PFSK-1 (cell line): ENCODE data around the gene DDAH1.

Experiments
- POLR2AphosphoS5 ChIP-seq: IDR thresholded peaks from 2 replicates; pipeline ENCODE4 v1.6.1; 2012; ENCODE audit warnings: low read depth, mild to moderate bottlenecking, control low read depth, low read length, moderate library complexity
- TF ChIP-seq, protein P1 (sequence below), 2 experiments: IDR thresholded peaks; 2 replicates each; pipeline versions ENCODE4 v1.6.1 to v1.8.0; 2011 to 2012; ENCODE audit warnings: low read depth in 2 of 2, low read length in 2 of 2, control low read depth in 1 of 2, inconsistent platforms in 1 of 2, mild to moderate bottlenecking in 1 of 2, moderate library complexity in 1 of 2; ENCODE audit not compliant: insufficient read depth in 1 of 2

GRCh38 chr1:85478366-85478765, 13.4 kb upstream of the DDAH1 start:
- TF ChIP-seq POLR2AphosphoS5 = no peak
- TF ChIP-seq, protein P1, sequence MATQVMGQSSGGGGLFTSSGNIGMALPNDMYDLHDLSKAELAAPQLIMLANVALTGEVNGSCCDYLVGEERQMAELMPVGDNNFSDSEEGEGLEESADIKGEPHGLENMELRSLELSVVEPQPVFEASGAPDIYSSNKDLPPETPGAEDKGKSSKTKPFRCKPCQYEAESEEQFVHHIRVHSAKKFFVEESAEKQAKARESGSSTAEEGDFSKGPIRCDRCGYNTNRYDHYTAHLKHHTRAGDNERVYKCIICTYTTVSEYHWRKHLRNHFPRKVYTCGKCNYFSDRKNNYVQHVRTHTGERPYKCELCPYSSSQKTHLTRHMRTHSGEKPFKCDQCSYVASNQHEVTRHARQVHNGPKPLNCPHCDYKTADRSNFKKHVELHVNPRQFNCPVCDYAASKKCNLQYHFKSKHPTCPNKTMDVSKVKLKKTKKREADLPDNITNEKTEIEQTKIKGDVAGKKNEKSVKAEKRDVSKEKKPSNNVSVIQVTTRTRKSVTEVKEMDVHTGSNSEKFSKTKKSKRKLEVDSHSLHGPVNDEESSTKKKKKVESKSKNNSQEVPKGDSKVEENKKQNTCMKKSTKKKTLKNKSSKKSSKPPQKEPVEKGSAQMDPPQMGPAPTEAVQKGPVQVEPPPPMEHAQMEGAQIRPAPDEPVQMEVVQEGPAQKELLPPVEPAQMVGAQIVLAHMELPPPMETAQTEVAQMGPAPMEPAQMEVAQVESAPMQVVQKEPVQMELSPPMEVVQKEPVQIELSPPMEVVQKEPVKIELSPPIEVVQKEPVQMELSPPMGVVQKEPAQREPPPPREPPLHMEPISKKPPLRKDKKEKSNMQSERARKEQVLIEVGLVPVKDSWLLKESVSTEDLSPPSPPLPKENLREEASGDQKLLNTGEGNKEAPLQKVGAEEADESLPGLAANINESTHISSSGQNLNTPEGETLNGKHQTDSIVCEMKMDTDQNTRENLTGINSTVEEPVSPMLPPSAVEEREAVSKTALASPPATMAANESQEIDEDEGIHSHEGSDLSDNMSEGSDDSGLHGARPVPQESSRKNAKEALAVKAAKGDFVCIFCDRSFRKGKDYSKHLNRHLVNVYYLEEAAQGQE (IDR thresholded peaks at IDR 0.05; ENCODE audit: insufficient read depth in 1 of 2, low read depth in 2 of 2, low read length in 2 of 2) = no peak
